Measurements from ENCODE around the gene KHDRBS2.

- no peak for TF ChIP-seq EZH2 (IDR thresholded peaks at IDR 0.05; ENCODE audit: low read depth, unreplicated experiment)
- TF ChIP-seq CTCF (conservative IDR thresholded peaks at IDR 0.05; ENCODE audit: low read depth in 2 of 2): no peak
- TF ChIP-seq ETS1 (IDR thresholded peaks at IDR 0.05): no peak
- no peak for TF ChIP-seq POLR2AphosphoS5 (IDR thresholded peaks at IDR 0.05; ENCODE audit: low read depth)
- TF ChIP-seq NANOG (IDR thresholded peaks at IDR 0.05; ENCODE audit: borderline replicate concordance): no peak
- TF ChIP-seq EZH2phosphoT487 (IDR thresholded peaks at IDR 0.05; ENCODE audit: unreplicated experiment): no peak
- TF ChIP-seq CREB1 (CRISPR knock-in tag; IDR thresholded peaks at IDR 0.05; ENCODE audit: low read depth): no peak
- no peak for TF ChIP-seq REST (IDR thresholded peaks at IDR 0.05; ENCODE audit: unreplicated experiment)
- TF ChIP-seq ZNF331 (CRISPR knock-in tag; IDR thresholded peaks at IDR 0.05; ENCODE audit: low read depth): no peak
- no peak for TF ChIP-seq STAT1 (IDR thresholded peaks at IDR 0.05; ENCODE audit: unreplicated experiment)
- no peak for TF ChIP-seq ZNF114 (CRISPR knock-in tag; IDR thresholded peaks at IDR 0.05)
- TF ChIP-seq JUNB (IDR thresholded peaks at IDR 0.05; ENCODE audit: unreplicated experiment): no peak
These were observed 308.9 kb downstream of the KHDRBS2 start for GRCh38 chr6:61977099-61977498.

All from GM23338 (cell line).